Breast epithelium (tissue), 3 donors: ENCODE results near the gene PLCG1.
A peak's percentile ranks its signal among the peaks of the same experiment; 100 is the strongest.

Experiments used
- POLR2AphosphoS5 ChIP-seq, 3 donors: sonication (generic); formaldehyde crosslinking; IDR thresholded peaks; one replicate each; pipeline ENCODE4 v1.6.1; 2017; ENCODE audit warnings: antibody characterized with exemption in 3 of 3
- TF ChIP-seq, protein P1 (sequence below), 3 donors: fragments of 450-650 bp; IDR thresholded peaks; one replicate each; pipeline ENCODE4 v1.5.1; 2016 to 2017; ENCODE audit warnings: antibody characterized with exemption in 3 of 3, mild to moderate bottlenecking in 3 of 3, moderate library complexity in 3 of 3

DNA sequence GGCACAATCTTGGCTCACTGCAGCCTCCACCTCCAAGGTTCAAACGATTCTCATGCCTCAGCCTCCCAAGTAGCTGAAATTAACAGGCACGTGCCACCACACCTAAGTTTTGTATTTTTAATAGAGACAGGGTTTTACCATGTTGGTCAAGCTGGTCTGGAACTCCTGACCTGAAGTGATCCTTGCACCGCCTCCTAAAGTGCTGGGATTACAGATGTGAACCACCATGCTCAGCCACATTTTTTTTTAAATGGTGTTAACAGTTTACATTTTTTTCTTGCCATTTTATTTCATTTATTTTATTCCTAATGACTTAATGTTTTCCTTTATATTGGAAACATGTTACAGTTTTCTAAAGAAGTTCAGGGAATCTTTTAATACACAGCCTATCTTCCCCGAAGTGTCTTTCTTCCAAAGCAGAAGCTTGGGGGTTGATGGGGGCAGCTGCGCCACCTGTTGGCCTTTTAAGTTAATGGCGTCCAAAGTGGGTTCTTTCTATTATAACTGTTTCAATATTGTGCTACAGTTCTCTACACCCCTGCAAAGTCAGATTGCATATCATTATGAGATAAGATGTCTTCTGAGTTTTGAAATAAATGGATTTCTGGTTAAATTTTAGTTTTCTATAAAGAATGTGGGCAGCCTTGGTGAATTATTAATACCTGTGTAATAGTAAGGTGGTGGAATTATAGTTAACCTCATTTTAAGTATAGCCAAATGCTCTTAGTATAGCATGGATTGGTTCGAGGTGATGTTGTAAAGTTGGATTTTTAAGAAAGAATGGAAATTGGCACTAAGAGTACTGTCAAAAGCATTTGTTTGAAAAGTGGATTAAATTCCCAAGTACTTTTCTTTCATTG is 42.0 kb upstream of the PLCG1 start:
- peak in 1 of 3 donors; percentile 35 for TF ChIP-seq POLR2AphosphoS5 (IDR thresholded peaks at IDR 0.05)
- TF ChIP-seq, protein P1, sequence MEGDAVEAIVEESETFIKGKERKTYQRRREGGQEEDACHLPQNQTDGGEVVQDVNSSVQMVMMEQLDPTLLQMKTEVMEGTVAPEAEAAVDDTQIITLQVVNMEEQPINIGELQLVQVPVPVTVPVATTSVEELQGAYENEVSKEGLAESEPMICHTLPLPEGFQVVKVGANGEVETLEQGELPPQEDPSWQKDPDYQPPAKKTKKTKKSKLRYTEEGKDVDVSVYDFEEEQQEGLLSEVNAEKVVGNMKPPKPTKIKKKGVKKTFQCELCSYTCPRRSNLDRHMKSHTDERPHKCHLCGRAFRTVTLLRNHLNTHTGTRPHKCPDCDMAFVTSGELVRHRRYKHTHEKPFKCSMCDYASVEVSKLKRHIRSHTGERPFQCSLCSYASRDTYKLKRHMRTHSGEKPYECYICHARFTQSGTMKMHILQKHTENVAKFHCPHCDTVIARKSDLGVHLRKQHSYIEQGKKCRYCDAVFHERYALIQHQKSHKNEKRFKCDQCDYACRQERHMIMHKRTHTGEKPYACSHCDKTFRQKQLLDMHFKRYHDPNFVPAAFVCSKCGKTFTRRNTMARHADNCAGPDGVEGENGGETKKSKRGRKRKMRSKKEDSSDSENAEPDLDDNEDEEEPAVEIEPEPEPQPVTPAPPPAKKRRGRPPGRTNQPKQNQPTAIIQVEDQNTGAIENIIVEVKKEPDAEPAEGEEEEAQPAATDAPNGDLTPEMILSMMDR (IDR thresholded peaks at IDR 0.05) = peak; percentile 58 to 82 (median 80)
